Testis (tissue), 3 donors: ENCODE results near the gene ATL3. TPM values are rescaled to one million over a fixed set of nuclear protein-coding genes. Genes with fewer than 3 reads are reported as not detected.

ENCODE experiments used
- DNase-seq: peaks from one replicate; pipeline ENCODE4 v3.0.0-alpha.2; 2019
- H3K27ac ChIP-seq, 2 donors: fragments of 200-600 bp; sonication (generic); one replicate each; pipeline ENCODE4 v1.5.1; 2019
- H3K27me3 ChIP-seq: fragments of 200-600 bp; sonication (generic); one replicate; pipeline ENCODE4 v1.5.1; 2019
- H3K36me3 ChIP-seq: fragments of 200-600 bp; sonication (generic); one replicate; pipeline ENCODE4 v1.5.1; 2017; ENCODE audit warnings: low read depth; ENCODE audit errors: missing control alignments
- H3K4me1 ChIP-seq: fragments of 200-600 bp; sonication (generic); one replicate; pipeline ENCODE4 v1.5.1; 2019
- H3K4me3 ChIP-seq, 2 donors: fragments of 200-600 bp; sonication (generic); one replicate each; pipeline ENCODE4 v1.5.1; 2017 to 2019
- H3K9me3 ChIP-seq: fragments of 200-600 bp; sonication (generic); one replicate; pipeline ENCODE4 v1.5.1; 2017
- POLR2A ChIP-seq: fragments of 450-650 bp; IDR thresholded peaks from one replicate; pipeline ENCODE4 v1.6.1; 2017; ENCODE audit warnings: antibody characterized with exemption, mild to moderate bottlenecking, moderate library complexity
- WGBS, 2 donors: methylation state at CpG; one replicate each; pipeline ENCODE4 v1.1.5; 2018; 5-methylcytosine and 5-hydroxymethylcytosine counted together
- intact Hi-C: fragments of 100-400 bp; cut with DNase I; formaldehyde crosslinking; loops from one replicate; pipeline ENCODE4 v1.15.1; 2023; ENCODE audit warnings: low total_unique reads
- polyA plus RNA-seq: library from polyadenylated mRNA; stranded (reverse); fragments of 350-450 nt; fragmentation: Illumina TruSeq; extraction: RNeasy Lipid Tissue Mini Kit (QIAGEN cat#74804); gene quantifications from one replicate; pipeline ENCODE4 v1.2.3, GENCODE V29; 2014; ENCODE audit warnings: low read depth, low replicate concordance; ENCODE audit not compliant: insufficient read depth
- total RNA-seq, 2 donors: library from RNA; depleted of rRNA; stranded (reverse); fragments of >200 nt; gene quantifications; one replicate each; pipeline ENCODE4 v1.2.3, GENCODE V29; 2016
- TF ChIP-seq, protein P1 (sequence below), 3 experiments: fragments of 450-650 bp in 2 of 3; fragments of 200-600 bp in 1 of 3; sonication (generic) in 1 of 3; IDR thresholded peaks; one replicate each; pipeline ENCODE4 v1.5.1; 2016 to 2019; ENCODE audit warnings: antibody characterized with exemption in 3 of 3, mild to moderate bottlenecking in 2 of 3, moderate library complexity in 1 of 3

The ATL3 gene
- total and polyA plus RNA-seq, 3 donors from 2014 or later, result 51.1 to 66.4 (median 63.9) TPM

DNA sequence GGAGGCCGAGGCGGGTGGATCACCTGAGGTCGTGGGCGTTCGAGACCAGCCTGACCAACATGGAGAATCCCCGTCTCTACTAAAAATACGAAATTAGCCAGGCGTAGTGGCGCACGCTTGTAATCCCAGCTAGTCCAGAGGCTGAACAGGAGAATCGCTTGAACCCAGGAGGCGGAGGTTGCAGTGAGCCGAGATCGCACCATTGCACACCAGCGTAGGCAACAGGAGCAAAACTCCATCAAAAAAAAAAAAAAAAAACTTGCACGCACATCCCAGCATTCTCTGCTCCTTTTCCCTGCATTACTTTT is 934 bp upstream of the ATL3 start:
- TF ChIP-seq, protein P1, sequence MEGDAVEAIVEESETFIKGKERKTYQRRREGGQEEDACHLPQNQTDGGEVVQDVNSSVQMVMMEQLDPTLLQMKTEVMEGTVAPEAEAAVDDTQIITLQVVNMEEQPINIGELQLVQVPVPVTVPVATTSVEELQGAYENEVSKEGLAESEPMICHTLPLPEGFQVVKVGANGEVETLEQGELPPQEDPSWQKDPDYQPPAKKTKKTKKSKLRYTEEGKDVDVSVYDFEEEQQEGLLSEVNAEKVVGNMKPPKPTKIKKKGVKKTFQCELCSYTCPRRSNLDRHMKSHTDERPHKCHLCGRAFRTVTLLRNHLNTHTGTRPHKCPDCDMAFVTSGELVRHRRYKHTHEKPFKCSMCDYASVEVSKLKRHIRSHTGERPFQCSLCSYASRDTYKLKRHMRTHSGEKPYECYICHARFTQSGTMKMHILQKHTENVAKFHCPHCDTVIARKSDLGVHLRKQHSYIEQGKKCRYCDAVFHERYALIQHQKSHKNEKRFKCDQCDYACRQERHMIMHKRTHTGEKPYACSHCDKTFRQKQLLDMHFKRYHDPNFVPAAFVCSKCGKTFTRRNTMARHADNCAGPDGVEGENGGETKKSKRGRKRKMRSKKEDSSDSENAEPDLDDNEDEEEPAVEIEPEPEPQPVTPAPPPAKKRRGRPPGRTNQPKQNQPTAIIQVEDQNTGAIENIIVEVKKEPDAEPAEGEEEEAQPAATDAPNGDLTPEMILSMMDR (IDR thresholded peaks at IDR 0.05), result no peak
- no peak for TF ChIP-seq POLR2A
- H3K27me3 ChIP-seq, result no peaks in the 10 kb centered on the region
- 77 to 84% methylated on average over 14 to 16 of the region's 16 CpGs for WGBS, 2 donors
- peak overlapping the region; percentile 99 for H3K27ac ChIP-seq
- peak overlapping the region; percentile 88 to 94 for H3K4me3 ChIP-seq
- no peaks in the 10 kb centered on the region for H3K9me3 ChIP-seq
- DNase-seq, result no peak
- intact Hi-C loops, result no loop called here
- H3K4me1 ChIP-seq, result peaks cover 16% of the 10 kb centered on the region
- no peaks in the 10 kb centered on the region for H3K36me3 ChIP-seq

DNA sequence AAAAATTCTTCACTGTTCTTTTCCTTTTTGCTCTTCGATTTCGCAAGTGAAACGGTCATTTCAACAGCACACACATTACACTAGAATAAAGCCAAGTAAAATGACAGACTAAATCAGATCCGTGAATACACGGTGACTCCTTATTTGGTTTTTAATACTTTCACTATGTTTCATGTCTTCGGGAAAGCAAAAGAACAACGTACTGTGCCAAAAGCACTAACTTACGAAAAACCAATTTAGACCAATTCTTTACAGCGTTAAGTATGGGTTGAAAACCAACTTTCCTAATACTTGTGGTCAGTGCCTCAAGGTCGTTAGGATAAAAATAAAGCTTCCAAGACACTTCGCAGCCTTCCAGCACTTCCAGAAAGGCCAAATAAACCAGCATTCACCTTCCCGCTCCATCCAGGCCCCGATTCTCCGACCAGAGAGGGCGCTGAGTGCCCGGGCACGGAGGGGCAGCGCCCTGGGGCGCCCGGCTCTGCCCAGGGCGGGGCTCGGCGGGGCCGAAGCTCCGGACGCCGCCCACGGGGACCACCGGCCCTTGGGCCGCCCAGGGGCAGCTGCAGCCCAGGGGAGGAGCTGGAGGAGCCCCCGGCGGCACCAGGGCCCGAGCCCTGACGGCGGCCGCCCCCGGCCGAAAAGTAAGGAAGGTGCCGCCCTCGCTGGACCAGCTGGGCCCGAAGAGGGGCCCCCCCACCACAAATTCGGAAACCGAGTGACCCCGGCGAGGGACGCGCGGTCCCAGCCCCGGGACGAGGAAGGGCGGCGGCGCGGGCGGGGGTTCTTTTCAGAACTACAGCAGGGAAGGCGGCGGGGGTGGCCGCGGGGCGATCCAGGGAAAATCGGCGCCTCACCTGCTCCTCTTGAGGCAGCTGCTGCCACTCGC is 499 bp downstream of the ATL3 start:
- Histone ChIP-seq H3K9me3 (no peaks in the 10 kb centered on the region), H3K4me3 (peak overlapping the region; percentile 88 to 94), H3K4me1 (peaks cover 16% of the 10 kb centered on the region), H3K27me3 (no peaks in the 10 kb centered on the region), H3K27ac (peak overlapping the region; percentile 99), H3K36me3 (no peaks in the 10 kb centered on the region)
- peak; percentile 62 for DNase-seq
- TF ChIP-seq, protein P1 (IDR thresholded peaks at IDR 0.05), result peak in 1 of 3 experiments; percentile 26
- no peak for TF ChIP-seq POLR2A
- 2% methylated on average over 33 to 62 of the region's 63 CpGs for WGBS, 2 donors
- intact Hi-C loops, result no loop called here

DNA sequence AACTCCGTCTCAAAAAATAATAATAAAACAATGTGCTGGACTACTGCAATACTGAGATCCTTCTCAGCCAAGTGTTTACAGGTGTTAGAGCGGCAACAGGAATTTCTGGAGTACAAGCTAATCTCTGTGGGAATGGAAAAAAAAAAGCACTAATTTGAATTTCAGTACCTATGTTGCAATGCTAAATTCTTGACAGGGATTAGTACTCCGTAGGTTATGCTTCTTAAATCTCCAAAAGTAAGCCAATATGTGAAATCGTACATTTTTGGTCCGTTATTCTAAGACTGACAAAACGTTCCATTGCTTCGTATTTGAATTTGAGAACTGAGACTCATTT is 1.1 kb downstream of the ATL3 start:
- Histone ChIP-seq H3K27ac (peak overlapping the region; percentile 99), H3K4me1 (peaks cover 16% of the 10 kb centered on the region), H3K27me3 (no peaks in the 10 kb centered on the region), H3K4me3 (peak overlapping the region; percentile 88 to 94), H3K9me3 (no peaks in the 10 kb centered on the region), H3K36me3 (no peaks in the 10 kb centered on the region)
- TF ChIP-seq, protein P1 (IDR thresholded peaks at IDR 0.05), result no peak
- TF ChIP-seq POLR2A, result no peak
- intact Hi-C loops, result no loop called here
- WGBS, 2 donors, result 15 to 22% methylated on average over 7 of the region's 7 CpGs
- no peak for DNase-seq

GRCh38 chr11:63667995-63668795 is 3.0 kb downstream of the ATL3 start:
- Histone ChIP-seq H3K4me1 (peaks cover 16% of the 10 kb centered on the region), H3K9me3 (no peaks in the 10 kb centered on the region), H3K36me3 (no peaks in the 10 kb centered on the region), H3K27me3 (no peaks in the 10 kb centered on the region), H3K27ac (no peak overlapping the region), H3K4me3 (no peak overlapping the region)
- 70 to 74% methylated on average over 3 of the region's 3 CpGs for WGBS, 2 donors
- no peak for DNase-seq
- intact Hi-C loops, result no loop called here
- no peak for TF ChIP-seq POLR2A
- TF ChIP-seq, protein P1 (IDR thresholded peaks at IDR 0.05), result no peak
